Measurements from ENCODE around the gene SLC25A42. TPM values are rescaled to one million over a fixed set of nuclear protein-coding genes. Genes with fewer than 3 reads are reported as not detected.

Gene SLC25A42
- 0.19 to 1.1 TPM (median 0.87 TPM) in 5 replicates for total RNA-seq (2022; extraction: Qiagen RNA extraction; ENCODE audit: low read depth)

GRCh38 chr19:19063183-19064097, at the start of gene SLC25A42:
SLC25A42 (plus strand) TSS chr19:19063994; CDS start chr19:19096125, 32,131 bp downstream.

GRCh38 chr19:19033426-19034203, 30.2 kb upstream of the SLC25A42 start, which contains the start of the genes ARMC6 and SUGP2:
ARMC6 (plus strand) TSS chr19:19033603; CDS start chr19:19034210, 607 bp downstream.
SUGP2 (minus strand) TSS chr19:19033517; CDS start chr19:19031071, 2,446 bp downstream.

GRCh38 chr19:19138109-19138981, 74.6 kb downstream of the SLC25A42 start, which contains the start of gene TMEM161A:
TMEM161A (minus strand) TSS chr19:19138478; CDS start chr19:19138428, 50 bp downstream.

Other genes with a start within 250 kb of the SLC25A42 start
- 24.1 to 45.3 TPM (median 41.7 TPM) in 5 replicates for gene UPF1, start 232.0 kb upstream of the SLC25A42 start, total RNA-seq (2022; extraction: Qiagen RNA extraction; ENCODE audit: low read depth)
- 3.1 to 7.2 TPM (median 6.3 TPM) in 5 replicates for gene CERS1, start 167.8 kb upstream of the SLC25A42 start, total RNA-seq (2022; extraction: Qiagen RNA extraction; ENCODE audit: low read depth)
- 139 to 168 TPM (median 153 TPM) in 5 replicates for gene COPE, start 144.6 kb upstream of the SLC25A42 start, total RNA-seq (2022; extraction: Qiagen RNA extraction; ENCODE audit: low read depth)
- 34.2 to 45.5 TPM (median 42.4 TPM) in 5 replicates for gene DDX49, start 144.3 kb upstream of the SLC25A42 start, total RNA-seq (2022; extraction: Qiagen RNA extraction; ENCODE audit: low read depth)
- 21.5 to 38.0 TPM (median 31.3 TPM) in 5 replicates for gene HOMER3, start 122.8 kb upstream of the SLC25A42 start, total RNA-seq (2022; extraction: Qiagen RNA extraction; ENCODE audit: low read depth)
- 21.2 to 38.5 TPM (median 30.9 TPM) in 5 replicates for gene SUGP2, start 30.5 kb upstream of the SLC25A42 start, total RNA-seq (2022; extraction: Qiagen RNA extraction; ENCODE audit: low read depth)
- 23.8 to 30.4 TPM (median 29.8 TPM) in 5 replicates for gene ARMC6, start 30.4 kb upstream of the SLC25A42 start, total RNA-seq (2022; extraction: Qiagen RNA extraction; ENCODE audit: low read depth)
- gene TMEM161A, start 74.5 kb downstream of the SLC25A42 start, total RNA-seq (2022; extraction: Qiagen RNA extraction; ENCODE audit: low read depth): 11.6 to 27.0 TPM (median 24.9 TPM) in 5 replicates
- 0.15 to 0.82 TPM (median 0.63 TPM) in 5 replicates for gene MEF2B, start 106.3 kb downstream of the SLC25A42 start, total RNA-seq (2022; extraction: Qiagen RNA extraction; ENCODE audit: low read depth)
- 9.2 to 12.7 TPM (median 11.5 TPM) in 5 replicates for gene BORCS8, start 128.2 kb downstream of the SLC25A42 start, total RNA-seq (2022; extraction: Qiagen RNA extraction; ENCODE audit: low read depth)
- 26.4 to 47.2 TPM (median 43.9 TPM) in 5 replicates for gene RFXANK, start 128.3 kb downstream of the SLC25A42 start, total RNA-seq (2022; extraction: Qiagen RNA extraction; ENCODE audit: low read depth)
- gene NR2C2AP, start 139.4 kb downstream of the SLC25A42 start, total RNA-seq (2022; extraction: Qiagen RNA extraction; ENCODE audit: low read depth): 26.5 to 31.8 TPM (median 30.6 TPM) in 5 replicates
- 0.02 TPM in 1 of 5 replicates, not detected in the others for gene NCAN, start 148.0 kb downstream of the SLC25A42 start, total RNA-seq (2022; extraction: Qiagen RNA extraction; ENCODE audit: low read depth)
- 0.33 to 2.2 TPM (median 0.50 TPM) in 5 replicates for gene TM6SF2, start 209.3 kb downstream of the SLC25A42 start, total RNA-seq (2022; extraction: Qiagen RNA extraction; ENCODE audit: low read depth)